HG02610 (cell line): ENCODE data around the gene KLRD1.
"Not testable (repeated sequence)": the region's sequence is repeated elsewhere in the genome, so short reads cannot be mapped to it uniquely, and the experiment has no call there.

Source experiments
- ATAC-seq: cut with Tn5 transposase; IDR thresholded peaks from one replicate; pipeline ENCODE4 v1.9.1; 2021; ENCODE audit warnings: mild to moderate bottlenecking, moderate library complexity; ENCODE audit not compliant: unreplicated experiment

KLRD1 gene

DNA sequence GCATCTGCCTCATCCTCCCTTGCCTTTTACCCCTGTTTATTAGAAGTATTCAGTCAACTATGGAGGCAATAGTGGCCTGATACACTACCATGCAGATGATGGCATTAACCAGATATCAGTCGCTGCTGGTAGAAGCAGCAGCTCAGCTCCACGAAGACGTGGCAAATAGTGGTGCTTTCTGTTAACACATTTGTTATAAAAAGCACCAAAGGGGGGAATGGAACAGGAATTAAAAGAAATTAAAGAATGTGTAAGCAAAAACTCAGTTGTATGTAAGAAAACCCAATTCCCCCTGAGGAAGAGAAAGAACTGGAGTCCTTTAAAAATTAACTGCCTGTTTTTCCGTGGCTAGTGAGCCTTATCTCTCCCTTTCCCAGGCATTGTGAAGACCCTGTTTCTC lies 60.0 kb downstream of the KLRD1 start:
- ATAC-seq = not testable (repeated sequence)

DNA sequence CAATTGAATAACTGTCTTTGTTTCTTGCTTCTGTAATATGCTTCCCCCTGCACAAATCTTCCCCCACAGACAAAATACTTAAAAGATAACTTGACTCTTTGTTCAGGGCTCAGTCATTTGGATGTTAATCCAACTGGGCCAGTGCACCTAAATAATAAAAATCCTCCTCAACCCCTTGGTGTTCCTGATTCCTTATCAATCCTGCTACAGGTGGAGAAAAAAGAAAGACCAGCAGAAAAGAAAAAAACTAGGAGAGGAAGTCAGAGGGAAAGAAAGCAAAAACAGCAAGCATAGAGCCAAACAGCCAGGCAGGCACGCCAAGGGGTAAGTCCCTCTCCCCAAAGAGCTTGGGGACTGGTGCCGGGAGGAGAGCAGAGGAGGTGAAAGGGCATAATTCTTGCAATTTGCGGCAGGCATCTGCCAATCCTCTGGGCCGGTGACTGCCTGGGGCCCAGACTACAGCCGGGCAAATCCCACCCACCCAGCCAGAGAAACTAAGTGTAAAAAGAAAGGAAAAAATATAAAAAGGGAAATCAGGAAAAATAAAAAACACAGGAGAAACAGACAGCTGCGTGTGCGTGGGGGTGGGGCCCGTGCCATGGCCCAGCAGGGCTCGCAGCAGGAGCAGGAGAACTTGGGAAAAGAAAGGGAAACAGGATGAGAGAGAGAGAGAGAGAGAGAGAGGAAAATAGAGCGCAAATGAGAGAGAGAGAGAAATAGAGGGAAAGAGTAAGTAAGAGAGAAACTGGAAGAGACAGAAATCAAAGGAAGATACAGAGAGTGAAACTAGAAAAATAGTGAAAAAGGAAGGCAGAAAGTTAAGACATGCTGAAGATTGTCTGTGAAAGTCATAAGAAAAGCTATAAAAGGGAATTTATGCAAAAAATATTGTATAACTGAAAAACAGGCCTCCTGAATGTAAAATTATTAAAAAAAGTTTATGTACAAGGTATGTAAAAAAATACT lies 60.8 kb downstream of the KLRD1 start:
- no peak for ATAC-seq

DNA sequence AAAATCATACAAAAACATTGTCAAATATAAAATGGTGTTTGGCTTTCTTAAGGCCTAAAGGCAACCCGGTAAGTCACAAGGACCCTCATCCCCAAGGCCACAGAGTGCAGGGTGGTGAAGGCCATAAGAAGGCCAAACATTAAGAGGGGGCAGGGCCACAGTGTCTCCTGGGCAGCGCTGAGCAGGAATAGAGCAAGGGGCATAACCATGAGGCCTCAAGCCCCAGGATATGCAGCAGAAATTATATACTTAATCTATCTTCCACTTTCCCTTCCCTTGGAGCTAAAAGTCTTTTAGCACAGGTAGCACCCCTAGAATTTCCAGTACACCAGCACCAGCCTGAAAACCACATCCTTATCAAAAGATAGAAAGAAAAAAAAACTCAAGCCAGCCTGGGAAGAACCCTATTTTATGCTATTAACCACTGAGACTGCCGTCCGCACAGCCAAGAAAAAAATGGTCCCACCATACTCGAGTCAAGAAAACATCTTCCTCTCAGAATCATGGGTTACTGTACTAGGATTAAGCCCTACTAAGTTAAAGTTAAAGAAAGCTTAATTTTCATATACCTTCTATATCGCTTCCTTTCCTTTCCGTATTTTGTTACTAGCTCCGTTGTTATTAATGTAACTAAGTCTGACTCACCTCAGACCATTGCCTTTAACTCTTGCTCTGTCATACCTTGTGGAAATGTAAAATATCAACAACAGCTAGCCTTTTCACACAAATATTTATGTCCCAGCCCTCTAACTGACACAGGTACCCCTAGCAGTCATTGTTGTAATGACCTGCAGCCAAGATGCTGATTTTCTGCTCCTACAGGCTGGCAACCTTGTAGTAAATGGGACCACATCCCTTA lies 62.1 kb downstream of the KLRD1 start:
- no peak for ATAC-seq

DNA sequence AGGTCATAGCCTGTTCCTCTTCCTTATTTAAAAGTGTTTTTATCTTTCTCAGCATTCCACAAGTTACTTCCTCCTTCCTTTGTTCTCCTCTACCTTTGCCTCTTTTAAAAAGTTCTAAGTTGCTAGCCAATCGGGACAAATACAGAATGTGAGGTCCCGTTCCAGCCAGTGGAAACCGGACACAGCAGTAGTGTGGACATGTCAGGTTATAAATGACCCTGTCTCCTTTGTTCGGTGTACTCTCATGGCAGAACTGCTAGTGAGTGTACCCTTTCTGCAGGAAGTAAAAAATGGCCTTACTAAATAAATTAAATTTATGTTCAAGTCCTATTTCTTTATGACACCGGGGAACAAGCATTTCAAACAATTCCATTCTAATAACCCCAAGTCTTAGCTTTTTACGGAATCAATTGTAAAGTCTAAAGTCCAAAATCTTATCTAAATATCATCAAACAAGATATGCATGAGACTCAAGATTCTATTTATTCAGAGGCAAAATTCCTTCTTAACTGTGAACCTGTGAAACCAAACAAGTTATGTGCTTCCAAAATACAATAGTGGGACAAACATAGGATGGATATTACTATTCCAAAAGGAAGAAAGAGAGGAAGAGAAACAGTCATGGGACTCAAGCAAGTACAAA lies 64.3 kb downstream of the KLRD1 start:
- ATAC-seq = not testable (repeated sequence)

DNA sequence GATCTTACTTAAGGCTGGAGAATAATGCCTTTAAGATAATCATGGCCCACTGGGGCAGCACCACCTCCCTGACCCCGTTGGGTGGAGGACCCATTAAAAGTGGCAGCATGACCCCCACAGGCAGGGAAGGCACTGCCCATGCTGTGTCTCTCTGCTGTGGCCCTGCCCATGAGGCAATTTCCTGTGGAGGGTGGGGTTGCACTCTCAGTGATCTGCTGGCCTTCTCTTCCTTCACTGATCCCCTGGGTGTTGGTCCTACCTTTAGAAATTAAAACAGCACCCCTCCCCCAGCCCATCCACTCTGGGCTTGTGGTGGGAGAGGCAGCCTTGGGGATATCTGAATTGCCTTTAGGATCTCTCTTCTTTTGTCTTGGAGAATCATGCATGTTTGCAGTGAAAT lies 64.9 kb downstream of the KLRD1 start:
- no peak for ATAC-seq

DNA sequence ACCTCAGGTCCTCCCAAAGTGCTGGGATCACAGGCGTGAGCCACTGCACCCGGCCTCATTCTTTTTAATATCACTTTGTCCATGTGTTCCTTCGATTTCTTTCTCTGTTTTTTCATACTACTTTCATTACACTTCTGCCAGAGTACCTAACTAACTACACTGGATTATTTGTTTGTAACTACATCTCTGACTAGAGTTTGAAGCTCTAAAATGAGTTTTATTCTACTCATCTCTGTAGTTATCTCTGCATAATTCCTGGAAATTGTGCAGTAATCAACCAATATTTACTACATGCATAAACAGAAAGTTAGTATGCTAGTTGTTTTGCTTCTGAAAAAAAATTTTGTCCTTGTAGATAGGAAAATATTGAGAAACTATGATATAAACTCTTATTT lies 67.0 kb downstream of the KLRD1 start:
- ATAC-seq = no peak

DNA sequence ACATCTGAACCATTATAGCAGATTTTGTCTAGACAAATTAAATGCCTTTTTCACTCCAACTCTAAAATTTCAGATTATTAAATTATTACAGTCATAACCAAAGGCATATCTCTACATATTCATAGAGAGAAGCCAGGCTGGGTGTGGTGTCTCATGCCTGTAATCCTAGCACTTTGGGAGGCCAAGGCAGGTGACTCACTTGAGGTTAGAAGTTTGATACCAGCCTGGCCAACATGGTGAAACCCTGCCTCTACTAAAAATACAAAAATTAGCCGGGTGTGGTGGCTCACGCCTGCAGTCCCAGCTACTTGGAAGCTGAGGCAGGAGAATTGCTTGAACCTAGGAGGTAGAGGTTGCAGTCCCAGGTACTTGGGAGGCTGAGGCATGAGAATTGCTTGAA lies 71.1 kb downstream of the KLRD1 start:
- ATAC-seq = not testable (repeated sequence)
